T1000 (cell line): ENCODE results near the gene NR6A1.

Experiments used
- DNase-seq: peaks from one replicate; lab custom pipeline; 2025; ENCODE audit warnings: mixed read lengths; lab: John Stamatoyannopoulos, UW

NR6A1 gene

GRCh38 chr9:124771021-124771866 is at the start of gene NR6A1:
Gene NR6A1, minus strand, starts transcription at chr9:124771311.
- peak; percentile 93 for DNase-seq

DNA sequence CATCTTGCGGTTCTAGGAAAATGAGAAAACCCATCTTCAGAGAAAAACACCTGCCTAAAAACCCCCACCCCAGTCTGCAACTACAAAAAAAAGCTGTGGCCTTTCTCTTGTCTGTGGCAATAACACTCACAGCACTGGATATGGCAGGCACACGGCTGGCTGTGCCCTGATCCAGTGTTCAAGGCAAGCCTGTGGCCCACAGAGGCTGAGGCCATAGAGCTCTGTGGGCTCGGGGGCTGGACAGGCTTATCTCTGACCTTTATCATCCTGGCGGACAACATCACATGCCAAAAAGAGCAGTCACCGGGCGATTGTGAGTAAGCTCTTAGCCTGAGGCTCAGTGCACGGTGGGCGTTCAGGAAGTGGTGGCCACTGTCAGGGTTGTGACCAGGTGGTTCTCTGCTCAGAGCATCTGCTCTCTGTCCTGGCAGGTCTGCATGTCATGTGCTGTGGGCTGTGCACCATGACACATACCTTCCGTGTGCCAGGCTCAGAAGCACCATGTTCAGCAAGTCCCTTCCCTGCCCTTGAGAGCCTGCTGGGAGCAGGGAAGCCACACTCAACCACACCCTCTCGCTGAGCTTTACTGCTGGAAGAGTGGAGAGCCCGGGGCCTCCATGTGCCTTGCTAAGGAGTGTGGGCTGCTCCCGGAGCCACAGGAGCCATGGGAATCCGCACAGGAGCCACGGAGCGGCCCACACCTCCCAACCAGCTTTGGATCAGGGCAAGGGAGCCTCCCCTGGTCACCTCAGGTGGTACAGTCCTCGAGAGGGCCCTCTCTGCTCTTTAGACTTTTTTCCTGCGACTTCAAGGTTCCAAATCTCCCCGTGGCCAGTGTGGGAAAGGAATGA is 47.5 kb upstream of the NR6A1 start:
- peak; percentile 36 for DNase-seq

- no peak for DNase-seq
Observed at GRCh38 chr9:124815601-124816000, 44.5 kb upstream of the NR6A1 start.

GRCh38 chr9:124814164-124814535 is 43.0 kb upstream of the NR6A1 start:
- no peak for DNase-seq

GRCh38 chr9:124813501-124814163 is 42.5 kb upstream of the NR6A1 start:
- DNase-seq = no peak

DNA sequence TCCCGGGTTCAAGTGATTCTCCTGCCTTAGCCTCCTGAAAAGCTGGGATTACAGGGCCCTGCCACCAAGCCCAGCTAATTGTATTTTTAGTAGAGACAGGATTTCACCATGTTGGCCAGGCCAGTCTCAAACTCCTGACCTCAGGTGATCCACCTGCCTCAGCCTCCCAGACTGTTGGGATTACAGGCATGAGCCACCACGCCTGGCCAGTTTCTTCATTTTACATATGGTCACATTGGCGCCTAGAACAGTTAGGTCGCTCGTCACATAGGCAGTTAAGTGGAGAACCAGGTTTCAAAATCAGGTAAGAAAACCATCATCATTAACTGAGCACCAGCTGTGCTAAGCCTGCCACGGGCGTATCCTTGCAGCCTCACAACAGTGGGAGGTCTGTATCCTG is 41.9 kb upstream of the NR6A1 start:
- no peak for DNase-seq

DNA sequence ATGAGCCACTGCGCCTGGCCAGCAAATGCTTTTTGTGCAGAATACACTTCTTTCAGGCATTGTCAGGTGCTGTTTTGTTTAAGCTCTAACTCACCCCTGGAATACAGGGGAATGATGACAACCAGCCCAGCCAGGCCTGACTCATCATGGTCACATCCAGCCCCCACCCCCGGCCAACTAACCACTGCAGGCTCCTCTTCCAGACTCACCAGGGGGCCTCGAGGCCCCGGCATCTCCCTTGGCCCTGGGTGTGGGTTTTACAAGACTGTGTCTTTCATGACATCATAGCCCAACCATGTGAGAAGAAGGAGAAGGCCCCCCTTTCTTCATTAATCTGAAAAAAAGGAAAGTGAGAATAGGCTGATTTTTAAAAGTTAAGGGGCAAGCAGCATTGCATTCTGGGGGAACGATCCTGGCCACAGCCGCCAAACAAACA is 41.3 kb upstream of the NR6A1 start:
- DNase-seq = peak; percentile 90

DNA sequence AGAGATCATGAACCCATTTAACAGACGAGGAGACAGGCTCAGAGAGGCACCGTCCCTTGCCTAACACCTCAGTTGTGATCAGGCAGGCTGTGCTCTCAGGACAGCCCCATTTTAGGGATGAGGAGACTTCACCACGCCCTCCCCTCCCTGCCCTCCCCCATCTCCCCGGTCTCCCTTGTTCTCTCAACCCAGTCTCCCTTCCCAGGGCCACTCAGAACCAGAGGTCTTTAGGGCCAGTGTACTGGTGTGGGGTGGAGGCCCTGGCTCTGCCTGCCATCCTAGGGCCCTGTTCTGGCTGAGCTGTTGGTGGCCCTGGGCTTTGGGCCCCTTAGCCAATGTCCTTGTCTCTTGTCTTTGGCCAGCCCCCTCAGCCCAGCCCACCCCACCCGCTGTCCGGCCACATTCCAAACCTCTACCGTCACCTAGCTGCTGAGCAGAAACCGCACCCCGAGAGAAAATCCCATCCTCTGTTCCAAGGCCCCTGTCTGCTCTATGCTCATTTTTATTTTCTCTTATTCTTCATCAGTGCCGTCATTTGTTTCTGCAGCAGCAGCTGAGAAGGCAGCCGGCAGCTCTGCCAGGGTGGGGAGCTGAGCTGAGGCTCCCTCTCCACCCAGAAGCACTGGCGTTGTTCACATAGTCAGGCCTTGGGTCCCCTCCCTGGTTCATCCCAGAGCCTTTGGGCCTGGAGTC is 39.7 kb upstream of the NR6A1 start:
- DNase-seq = peak; percentile 70

- DNase-seq = no peak
Observed at GRCh38 chr9:124809741-124810500, 38.8 kb upstream of the NR6A1 start.

GRCh38 chr9:124809211-124809610 is 38.1 kb upstream of the NR6A1 start:
- DNase-seq = no peak

GRCh38 chr9:124808246-124808956 is 37.3 kb upstream of the NR6A1 start:
- no peak for DNase-seq

GRCh38 chr9:124805186-124805585 is 34.1 kb upstream of the NR6A1 start:
- DNase-seq = no peak

- DNase-seq = no peak
Observed at GRCh38 chr9:124803911-124804310, 32.8 kb upstream of the NR6A1 start.

DNA sequence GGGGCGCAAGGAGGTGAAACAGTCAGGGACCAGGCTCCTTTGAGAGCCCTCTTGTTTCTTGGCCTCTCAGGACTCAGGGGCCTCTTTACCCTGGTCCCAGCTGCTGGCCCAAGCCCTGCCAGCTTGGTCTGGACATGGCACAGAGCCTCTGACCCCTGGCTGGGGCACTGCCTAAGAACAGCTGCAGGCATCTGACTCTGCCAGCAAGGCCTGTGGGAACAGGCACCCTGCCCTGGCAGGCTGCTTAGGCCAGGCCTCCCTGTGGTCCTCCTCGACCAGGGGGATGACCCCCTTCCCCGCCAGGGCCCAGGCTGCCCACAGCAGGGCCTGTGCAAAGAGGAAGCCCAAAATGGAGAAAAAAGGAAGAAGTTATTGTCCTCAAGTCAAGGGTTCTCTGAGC is 31.3 kb upstream of the NR6A1 start:
- DNase-seq = no peak

GRCh38 chr9:124801356-124801755 is 30.2 kb upstream of the NR6A1 start:
- DNase-seq = no peak

- no peak for DNase-seq
Observed at GRCh38 chr9:124800306-124801259, 29.5 kb upstream of the NR6A1 start.

GRCh38 chr9:124799274-124800006 is 28.3 kb upstream of the NR6A1 start:
- DNase-seq = no peak

- no peak for DNase-seq
Observed at GRCh38 chr9:124797343-124798103, 26.4 kb upstream of the NR6A1 start.
